SK-N-SH (cell line): ENCODE results near the gene FAT1. TPM values are rescaled to one million over a fixed set of nuclear protein-coding genes. Genes with fewer than 3 reads are reported as not detected.
"Not testable (repeated sequence)": the region's sequence is repeated elsewhere in the genome, so short reads cannot be mapped to it uniquely, and the experiment has no call there.

Source experiments
- CTCF ChIA-PET: fragments of 300-600, 350-600 bp; formaldehyde crosslinking; extraction: SDS; loops from one replicate; lab custom pipeline; 2021; lab: Yijun Ruan, JAX
- POLR2A ChIA-PET: fragments of 350-600 bp; sonication (Branson Sonifier 250); formaldehyde crosslinking; extraction: SDS; loops from one replicate; lab custom pipeline; 2020; ENCODE audit warnings: antibody characterized with exemption, inconsistent platforms; lab: Yijun Ruan, JAX
- DNase-seq: peaks from one replicate; pipeline ENCODE4 v3.0.0; 2012
- H2AFZ ChIP-seq: fragments of 200-600 bp; sonication (generic); 2 replicates; pipeline ENCODE4 v1.8.1; 2016; ENCODE audit warnings: antibody characterized with exemption, mild to moderate bottlenecking, low read depth
- H3F3A ChIP-seq: fragments of 200-600 bp; sonication (generic); replicated peaks from 2 replicates; pipeline ENCODE3; 2016; ENCODE audit warnings: antibody characterized with exemption, mild to moderate bottlenecking; ENCODE audit not compliant: insufficient read depth
- H3K27ac ChIP-seq, 2 experiments: fragments of 200-500 bp in 1 of 2; fragments of 200-600 bp in 1 of 2; sonication (Bioruptor generic) in 1 of 2; sonication (generic), shearing (Covaris generic) in 1 of 2; 2 replicates each; pipeline versions ENCODE4 v1.5.1 to v1.6.1; 2014 to 2016; ENCODE audit warnings: low read depth in 2 of 2, inconsistent platforms in 1 of 2, low read length in 1 of 2, mild to moderate bottlenecking in 1 of 2, mixed read lengths in 1 of 2
- H3K27me3 ChIP-seq: fragments of 200-600 bp; sonication (generic), shearing (Covaris generic); 2 replicates; pipeline ENCODE4 v1.6.1; 2016; ENCODE audit warnings: mixed run types; ENCODE audit not compliant: insufficient read depth
- H3K36me3 ChIP-seq, 2 experiments: fragments of 200-500 bp in 1 of 2; fragments of 200-600 bp in 1 of 2; sonication (Bioruptor generic) in 1 of 2; sonication (generic) in 1 of 2; replicated peaks in 1 of 2; 2 replicates each; pipeline versions ENCODE3 to v1.5.1; 2014 to 2016; ENCODE audit warnings: low read length in 1 of 2, mild to moderate bottlenecking in 1 of 2; ENCODE audit not compliant: insufficient read depth in 2 of 2, control insufficient read depth in 1 of 2
- H3K4me1 ChIP-seq, 2 experiments: fragments of 200-500 bp in 1 of 2; fragments of 200-600 bp in 1 of 2; sonication (Bioruptor generic) in 1 of 2; sonication (generic), shearing (Covaris generic) in 1 of 2; 2 replicates each; pipeline versions ENCODE4 v1.5.1 to v1.6.1; 2014 to 2016; ENCODE audit warnings: low read depth in 1 of 2, low read length in 1 of 2, mixed run types in 1 of 2; ENCODE audit not compliant: insufficient read depth in 2 of 2, control insufficient read depth in 1 of 2
- H3K4me2 ChIP-seq: fragments of 200-600 bp; sonication (generic), shearing (Covaris generic); 2 replicates; pipeline ENCODE4 v1.6.1; 2017; ENCODE audit warnings: mixed run types
- H3K4me3 ChIP-seq, 2 experiments: fragments of 200-500 bp in 1 of 2; fragments of 200-600 bp in 1 of 2; sonication (Bioruptor generic) in 1 of 2; sonication (generic), shearing (Covaris generic) in 1 of 2; 2 replicates each; pipeline versions ENCODE4 v1.5.1 to v1.8.1; 2014 to 2016; ENCODE audit warnings: low read depth in 2 of 2, inconsistent platforms in 1 of 2, low read length in 1 of 2, mild to moderate bottlenecking in 1 of 2, mixed read lengths in 1 of 2, moderate library complexity in 1 of 2
- H3K79me2 ChIP-seq: fragments of 200-600 bp; sonication (generic); 2 replicates; pipeline ENCODE4 v1.8.1; 2017; ENCODE audit warnings: mild to moderate bottlenecking; ENCODE audit not compliant: insufficient read depth
- H3K9ac ChIP-seq: fragments of 200-600 bp; sonication (generic); 2 replicates; pipeline ENCODE4 v1.6.1; 2017; ENCODE audit warnings: mixed run types
- H3K9me2 ChIP-seq: fragments of 200-600 bp; sonication (generic); 2 replicates; pipeline ENCODE4 v1.6.1; 2017; ENCODE audit warnings: mixed run types
- H3K9me3 ChIP-seq: fragments of 200-600 bp; sonication (generic); 2 replicates; pipeline ENCODE4 v1.6.1; 2017; ENCODE audit warnings: mixed run types, mild to moderate bottlenecking, moderate library complexity
- H4K20me1 ChIP-seq: fragments of 200-600 bp; sonication (generic); 2 replicates; pipeline ENCODE4 v1.6.1; 2017; ENCODE audit warnings: mild to moderate bottlenecking, mixed run types; ENCODE audit not compliant: insufficient read depth
- ELF1 ChIP-seq: IDR thresholded peaks from 2 replicates; pipeline ENCODE4 v1.4.0; 2012
- GABPA ChIP-seq: IDR thresholded peaks from 2 replicates; pipeline ENCODE4 v1.4.0; 2012; ENCODE audit warnings: low read depth, mild to moderate bottlenecking
- JUND ChIP-seq: IDR thresholded peaks from 2 replicates; pipeline ENCODE4 v1.4.0; 2012
- MEF2A ChIP-seq: IDR thresholded peaks from 2 replicates; pipeline ENCODE4 v1.4.0; 2012; ENCODE audit warnings: low read depth, borderline replicate concordance
- MXI1 ChIP-seq: IDR thresholded peaks from 2 replicates; pipeline ENCODE4 v1.6.1; 2012; ENCODE audit warnings: mild to moderate bottlenecking, low read depth, low read length, improper control_type of control experiment
- NFIC ChIP-seq: IDR thresholded peaks from 2 replicates; pipeline ENCODE4 v1.4.0; 2012; ENCODE audit warnings: borderline replicate concordance
- RAD21 ChIP-seq: IDR thresholded peaks from 2 replicates; pipeline ENCODE4 v1.6.1; 2012; ENCODE audit warnings: mild to moderate bottlenecking, low read length
- RCOR1 ChIP-seq: fragments of 150-350 bp; IDR thresholded peaks from 2 replicates; pipeline ENCODE4 v1.6.1; 2017; ENCODE audit warnings: antibody characterized with exemption, low read length
- RFX5 ChIP-seq: IDR thresholded peaks from 2 replicates; pipeline ENCODE4 v1.6.1; 2012; ENCODE audit warnings: mild to moderate bottlenecking, improper control_type of control experiment, low read length
- RXRA ChIP-seq: IDR thresholded peaks from 2 replicates; pipeline ENCODE4 v1.4.0; 2012; ENCODE audit warnings: low read depth, mild to moderate bottlenecking, borderline replicate concordance
- SMC3 ChIP-seq: IDR thresholded peaks from 2 replicates; pipeline ENCODE4 v1.6.1; 2012; ENCODE audit warnings: low read depth, low read length, improper control_type of control experiment
- TAF1 ChIP-seq: IDR thresholded peaks from 2 replicates; pipeline ENCODE4 v1.6.1; 2012; ENCODE audit warnings: low read depth, mild to moderate bottlenecking, low read length, moderate library complexity, borderline replicate concordance
- YY1 ChIP-seq: IDR thresholded peaks from 2 replicates; pipeline ENCODE4 v1.4.0; 2012; ENCODE audit warnings: low read depth, mild to moderate bottlenecking
- WGBS: methylation state at CpG from one replicate; pipeline ENCODE4 v1.1.6; 2017; ENCODE audit warnings: low lambda C conversion rate; 5-methylcytosine and 5-hydroxymethylcytosine counted together
- polyA plus RNA-seq, 3 experiments: library from polyadenylated mRNA; depleted of rRNA; stranded (reverse); fragments of >200 nt; gene quantifications; 2 replicates each; pipeline ENCODE4 v1.2.3, GENCODE V29; 2012
- TF ChIP-seq, protein P1 (sequence below): fragments of 200-600 bp; sonication (generic); IDR thresholded peaks from 2 replicates; pipeline ENCODE4 v1.6.1; 2017; ENCODE audit warnings: antibody characterized with exemption, mild to moderate bottlenecking, moderate library complexity
- TF ChIP-seq, protein P2 (sequence below): IDR thresholded peaks from 2 replicates; pipeline ENCODE4 v1.4.0; 2012; ENCODE audit warnings: low read depth, borderline replicate concordance
- TF ChIP-seq, protein P3 (sequence below): IDR thresholded peaks from 2 replicates; pipeline ENCODE4 v1.4.0; 2012; ENCODE audit warnings: low read depth, borderline replicate concordance

FAT1 gene
- polyA plus RNA-seq, 1 of the 3 experiments (the other 2 are of a cell fraction), result 41.3 TPM

GRCh38 chr4:186761956-186762355 lies 38.3 kb upstream of the FAT1 start:
- H3K79me2 ChIP-seq, H3K9ac ChIP-seq, POLR2A ChIA-PET, H3K27me3 ChIP-seq, H4K20me1 ChIP-seq, H3K4me2 ChIP-seq, H3K36me3 ChIP-seq, H3K4me1 ChIP-seq, H3K9me3 ChIP-seq, CTCF ChIA-PET, H3K27ac ChIP-seq, H3K4me3 ChIP-seq, H3F3A ChIP-seq, DNase-seq, H2AFZ ChIP-seq, H3K9me2 ChIP-seq: not testable (repeated sequence)
- 44% methylated on average over 2 of the region's 2 CpGs for WGBS

DNA sequence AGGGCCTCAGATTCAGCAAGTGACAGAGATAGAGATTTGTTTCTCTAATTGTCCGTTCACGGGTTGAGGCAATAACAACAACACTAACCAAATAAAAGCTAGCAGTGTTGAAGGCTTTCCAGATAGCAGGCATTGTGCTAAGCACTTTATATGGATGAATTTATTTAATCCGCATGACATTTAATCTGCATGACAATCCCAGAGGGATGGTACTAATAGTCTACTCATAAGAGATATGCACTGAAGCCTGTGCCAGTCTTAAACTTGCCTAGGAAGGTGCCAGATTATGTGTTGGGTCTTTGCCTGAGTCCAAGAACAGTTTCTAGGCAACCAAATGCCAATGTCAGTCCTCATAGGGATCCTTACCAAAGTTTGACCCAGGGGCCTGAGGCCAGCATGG lies 37.7 kb upstream of the FAT1 start:
- Histone ChIP-seq H3K9me2 (no peaks in the 10 kb centered on the region), H3K79me2 (no peaks in the 10 kb centered on the region), H3K27me3 (no peaks in the 10 kb centered on the region), H3K4me1 (no peaks in the 10 kb centered on the region; a peak in 1 of 4 replicates), H3K9ac (no peak overlapping the region), H3K4me2 (no peak overlapping the region), H3K27ac (no peak overlapping the region), H3K9me3 (no peaks in the 10 kb centered on the region), H3F3A (no peaks in the 10 kb centered on the region), H2AFZ (no peak overlapping the region), H4K20me1 (no peaks in the 10 kb centered on the region), H3K4me3 (no peak overlapping the region), H3K36me3 (no peaks in the 10 kb centered on the region)
- ChIA-PET POLR2A (no interaction called here), CTCF (no interaction called here)
- 34% methylated on average over 3 of the region's 3 CpGs for WGBS
- TF ChIP-seq SMC3 (no peak), MXI1 (no peak), MEF2A (no peak), GABPA (no peak), JUND (no peak), RXRA (no peak), RAD21 (no peak), RCOR1 (no peak), ELF1 (no peak), NFIC (no peak), YY1 (no peak), TAF1 (no peak), RFX5 (no peak)
- TF ChIP-seq, protein P1, sequence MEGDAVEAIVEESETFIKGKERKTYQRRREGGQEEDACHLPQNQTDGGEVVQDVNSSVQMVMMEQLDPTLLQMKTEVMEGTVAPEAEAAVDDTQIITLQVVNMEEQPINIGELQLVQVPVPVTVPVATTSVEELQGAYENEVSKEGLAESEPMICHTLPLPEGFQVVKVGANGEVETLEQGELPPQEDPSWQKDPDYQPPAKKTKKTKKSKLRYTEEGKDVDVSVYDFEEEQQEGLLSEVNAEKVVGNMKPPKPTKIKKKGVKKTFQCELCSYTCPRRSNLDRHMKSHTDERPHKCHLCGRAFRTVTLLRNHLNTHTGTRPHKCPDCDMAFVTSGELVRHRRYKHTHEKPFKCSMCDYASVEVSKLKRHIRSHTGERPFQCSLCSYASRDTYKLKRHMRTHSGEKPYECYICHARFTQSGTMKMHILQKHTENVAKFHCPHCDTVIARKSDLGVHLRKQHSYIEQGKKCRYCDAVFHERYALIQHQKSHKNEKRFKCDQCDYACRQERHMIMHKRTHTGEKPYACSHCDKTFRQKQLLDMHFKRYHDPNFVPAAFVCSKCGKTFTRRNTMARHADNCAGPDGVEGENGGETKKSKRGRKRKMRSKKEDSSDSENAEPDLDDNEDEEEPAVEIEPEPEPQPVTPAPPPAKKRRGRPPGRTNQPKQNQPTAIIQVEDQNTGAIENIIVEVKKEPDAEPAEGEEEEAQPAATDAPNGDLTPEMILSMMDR, result no peak
- TF ChIP-seq, protein P2, sequence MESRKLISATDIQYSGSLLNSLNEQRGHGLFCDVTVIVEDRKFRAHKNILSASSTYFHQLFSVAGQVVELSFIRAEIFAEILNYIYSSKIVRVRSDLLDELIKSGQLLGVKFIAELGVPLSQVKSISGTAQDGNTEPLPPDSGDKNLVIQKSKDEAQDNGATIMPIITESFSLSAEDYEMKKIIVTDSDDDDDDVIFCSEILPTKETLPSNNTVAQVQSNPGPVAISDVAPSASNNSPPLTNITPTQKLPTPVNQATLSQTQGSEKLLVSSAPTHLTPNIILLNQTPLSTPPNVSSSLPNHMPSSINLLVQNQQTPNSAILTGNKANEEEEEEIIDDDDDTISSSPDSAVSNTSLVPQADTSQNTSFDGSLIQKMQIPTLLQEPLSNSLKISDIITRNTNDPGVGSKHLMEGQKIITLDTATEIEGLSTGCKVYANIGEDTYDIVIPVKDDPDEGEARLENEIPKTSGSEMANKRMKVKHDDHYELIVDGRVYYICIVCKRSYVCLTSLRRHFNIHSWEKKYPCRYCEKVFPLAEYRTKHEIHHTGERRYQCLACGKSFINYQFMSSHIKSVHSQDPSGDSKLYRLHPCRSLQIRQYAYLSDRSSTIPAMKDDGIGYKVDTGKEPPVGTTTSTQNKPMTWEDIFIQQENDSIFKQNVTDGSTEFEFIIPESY, result no peak
- TF ChIP-seq, protein P3, sequence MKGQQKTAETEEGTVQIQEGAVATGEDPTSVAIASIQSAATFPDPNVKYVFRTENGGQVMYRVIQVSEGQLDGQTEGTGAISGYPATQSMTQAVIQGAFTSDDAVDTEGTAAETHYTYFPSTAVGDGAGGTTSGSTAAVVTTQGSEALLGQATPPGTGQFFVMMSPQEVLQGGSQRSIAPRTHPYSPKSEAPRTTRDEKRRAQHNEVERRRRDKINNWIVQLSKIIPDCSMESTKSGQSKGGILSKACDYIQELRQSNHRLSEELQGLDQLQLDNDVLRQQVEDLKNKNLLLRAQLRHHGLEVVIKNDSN, result no peak
- no peak for DNase-seq
